Breast epithelium (tissue), 4 donors: ENCODE data around the gene GRAP. TPM values are rescaled to one million over a fixed set of nuclear protein-coding genes. Genes with fewer than 3 reads are reported as not detected.
"Not testable (repeated sequence)": the region's sequence is repeated elsewhere in the genome, so short reads cannot be mapped to it uniquely, and the experiment has no call there.

Experiments used
- DNase-seq, 2 donors: peaks; one replicate each; pipeline ENCODE4 v3.0.0-alpha.2; 2019; ENCODE audit warnings: low spot score in 2 of 2
- H3K27ac ChIP-seq, 2 donors: fragments of 200-600 bp; sonication (generic) in 1 of 2; one replicate each; pipeline ENCODE4 v1.5.1; 2016 to 2019; ENCODE audit warnings: mild to moderate bottlenecking in 1 of 2
- H3K27me3 ChIP-seq, 2 donors: fragments of 200-600 bp; sonication (generic) in 1 of 2; one replicate each; pipeline versions ENCODE4 v1.5.1 to v1.6.0; 2017 to 2019; ENCODE audit warnings: control low read depth in 1 of 2, mild to moderate bottlenecking in 1 of 2
- H3K36me3 ChIP-seq: fragments of 200-600 bp; one replicate; pipeline ENCODE4 v1.5.1; 2019
- H3K4me1 ChIP-seq, 2 donors: fragments of 200-600 bp; sonication (generic); one replicate each; pipeline ENCODE4 v1.5.1; 2016 to 2019; ENCODE audit warnings: control low read depth in 1 of 2
- H3K4me3 ChIP-seq, 3 donors: fragments of 200-600 bp; sonication (generic); 1 replicate in 2 of 3; 2 replicates in 1 of 3; pipeline ENCODE4 v1.5.1; 2016 to 2019; ENCODE audit warnings: mild to moderate bottlenecking in 3 of 3, moderate library complexity in 2 of 3
- H3K9me3 ChIP-seq, 2 donors: fragments of 200-600 bp; sonication (generic) in 1 of 2; one replicate each; pipeline ENCODE4 v1.5.1; 2016 to 2019; ENCODE audit warnings: control low read depth in 1 of 2
- CTCF ChIP-seq, 3 donors: fragments of 450-650 bp; IDR thresholded peaks; one replicate each; pipeline ENCODE4 v1.5.1; 2016 to 2017; ENCODE audit warnings: antibody characterized with exemption in 3 of 3, mild to moderate bottlenecking in 3 of 3, moderate library complexity in 3 of 3
- intact Hi-C: fragments of 100-400 bp; cut with DNase I; formaldehyde crosslinking; loops from one replicate; pipeline ENCODE4 v1.15.1; 2023; ENCODE audit warnings: low total_unique reads
- total RNA-seq, 3 donors: library from RNA; depleted of rRNA; stranded (reverse); fragments of >200 nt; gene quantifications; one replicate each; pipeline ENCODE4 v1.1.0, GENCODE V29; 2016

Gene GRAP
- total RNA-seq, result 1 to 10 TPM; 1.8 to 9.8 (median 2.2) TPM

- DNase-seq, H3K27me3 ChIP-seq, H3K27ac ChIP-seq, H3K36me3 ChIP-seq, intact Hi-C loops, H3K9me3 ChIP-seq, H3K4me3 ChIP-seq, H3K4me1 ChIP-seq: not testable (repeated sequence)
Measured at GRCh38 chr17:19046782-19047375, at the start of gene GRAP. TSS of gene GRAP (minus strand) at chr17:19046957. CDS start at chr17:19046926, 31 bp downstream.

- peak overlapping the region in 1 of 2 donors; percentile 43 for H3K27ac ChIP-seq
Measured at GRCh38 chr17:19093684-19094438, 47.1 kb upstream of the GRAP start.

GRCh38 chr17:19092737-19093683 lies 46.3 kb upstream of the GRAP start:
- H3K4me3 ChIP-seq, H3K36me3 ChIP-seq, H3K9me3 ChIP-seq, H3K4me1 ChIP-seq, intact Hi-C loops, H3K27me3 ChIP-seq: not testable (repeated sequence)
- DNase-seq, result peak in 1 of 2 donors; percentile 10
- H3K27ac ChIP-seq, result peak overlapping the region in 1 of 2 donors; percentile 43

More at GRCh38 chr17:19093684-19094438, 47.1 kb upstream of the GRAP start:
- DNase-seq, result peak in 1 of 2 donors; percentile 16
- H3K9me3 ChIP-seq, H3K27me3 ChIP-seq, H3K4me3 ChIP-seq, H3K36me3 ChIP-seq, intact Hi-C loops, H3K4me1 ChIP-seq: not testable (repeated sequence)

- DNase-seq, H3K27me3 ChIP-seq, H3K4me3 ChIP-seq, H3K27ac ChIP-seq, intact Hi-C loops, H3K4me1 ChIP-seq, H3K9me3 ChIP-seq, H3K36me3 ChIP-seq: not testable (repeated sequence)
Measured at GRCh38 chr17:19090058-19090772, 43.5 kb upstream of the GRAP start.

GRCh38 chr17:19088804-19089685 lies 42.3 kb upstream of the GRAP start:
- intact Hi-C loops, H3K36me3 ChIP-seq, H3K9me3 ChIP-seq, DNase-seq, H3K27me3 ChIP-seq, H3K4me1 ChIP-seq, H3K27ac ChIP-seq: not testable (repeated sequence)
- peak overlapping the region in 2 of 3 donors; percentile 29 to 46 for H3K4me3 ChIP-seq

- H3K4me1 ChIP-seq, DNase-seq, H3K36me3 ChIP-seq, H3K9me3 ChIP-seq, H3K27me3 ChIP-seq, H3K27ac ChIP-seq, intact Hi-C loops, H3K4me3 ChIP-seq: not testable (repeated sequence)
Measured at GRCh38 chr17:19077386-19077785, 30.6 kb upstream of the GRAP start.

GRCh38 chr17:19076398-19077192 lies 29.8 kb upstream of the GRAP start:
- H3K27me3 ChIP-seq, H3K36me3 ChIP-seq, H3K27ac ChIP-seq, H3K9me3 ChIP-seq, intact Hi-C loops, H3K4me3 ChIP-seq, H3K4me1 ChIP-seq: not testable (repeated sequence)
- peak in 1 of 3 donors; percentile 11 for TF ChIP-seq CTCF (IDR thresholded peaks at IDR 0.05)
- peak in 1 of 2 donors; percentile 15 for DNase-seq

GRCh38 chr17:19070318-19071168 lies 23.8 kb upstream of the GRAP start:
- H3K4me1 ChIP-seq, H3K4me3 ChIP-seq, DNase-seq, H3K27me3 ChIP-seq, H3K27ac ChIP-seq, H3K36me3 ChIP-seq, intact Hi-C loops, H3K9me3 ChIP-seq: not testable (repeated sequence)

GRCh38 chr17:19064378-19064777 lies 17.6 kb upstream of the GRAP start:
- H3K4me3 ChIP-seq, result peak overlapping the region in 2 of 3 donors; percentile 39 to 56
- H3K9me3 ChIP-seq, H3K27me3 ChIP-seq, H3K36me3 ChIP-seq, H3K4me1 ChIP-seq, intact Hi-C loops: not testable (repeated sequence)
- peak in 1 of 2 donors; percentile 46 for DNase-seq
- H3K27ac ChIP-seq, result peak overlapping the region; percentile 62 to 77
